Smooth muscle cell (in vitro differentiated cells): Measurements from ENCODE around the gene CA11. TPM values are rescaled to one million over a fixed set of nuclear protein-coding genes. Genes with fewer than 3 reads are reported as not detected.

Experiments
- DNase-seq: peaks from one replicate; lab custom pipeline; 2025; ENCODE audit not compliant: unreplicated experiment; lab: John Stamatoyannopoulos, UW
- H2AFZ ChIP-seq: fragments of 200-600 bp; sonication (generic); 2 replicates; pipeline ENCODE4 v1.6.0; 2016; ENCODE audit warnings: antibody characterized with exemption, low read depth, mild to moderate bottlenecking
- H3F3A ChIP-seq: fragments of 200-600 bp; sonication (generic); 2 replicates; pipeline ENCODE4 v1.6.0; 2017; ENCODE audit warnings: antibody characterized with exemption, low read depth
- H3K27ac ChIP-seq: fragments of 200-600 bp; sonication (generic); 2 replicates; pipeline ENCODE4 v1.5.1; 2016; ENCODE audit warnings: low read depth, mild to moderate bottlenecking
- H3K27me3 ChIP-seq: fragments of 200-600 bp; sonication (generic); 2 replicates; pipeline ENCODE4 v1.6.1; 2016; ENCODE audit warnings: low read depth, mild to moderate bottlenecking
- H3K36me3 ChIP-seq: fragments of 200-600 bp; sonication (generic); 2 replicates; pipeline ENCODE4 v1.5.1; 2016; ENCODE audit warnings: low read depth
- H3K4me1 ChIP-seq: fragments of 200-600 bp; sonication (generic); 2 replicates; pipeline ENCODE4 v1.5.1; 2016; ENCODE audit warnings: low read depth
- H3K4me2 ChIP-seq: fragments of 200-600 bp; sonication (generic); 2 replicates; pipeline ENCODE4 v1.6.0; 2016; ENCODE audit warnings: mild to moderate bottlenecking
- H3K4me3 ChIP-seq: fragments of 200-600 bp; sonication (generic); 2 replicates; pipeline ENCODE4 v1.5.1; 2016; ENCODE audit warnings: mild to moderate bottlenecking
- H3K79me2 ChIP-seq: fragments of 200-600 bp; sonication (generic); 2 replicates; pipeline ENCODE4 v1.6.0; 2016; ENCODE audit warnings: low read depth, mild to moderate bottlenecking
- H3K9ac ChIP-seq: fragments of 200-600 bp; sonication (generic); 2 replicates; pipeline ENCODE4 v1.6.0; 2016; ENCODE audit warnings: low read depth
- H3K9me3 ChIP-seq: fragments of 200-600 bp; sonication (generic); replicated peaks from 2 replicates; pipeline ENCODE4 v1.5.1; 2016; ENCODE audit warnings: low read depth
- H4K20me1 ChIP-seq: fragments of 200-600 bp; sonication (generic); 2 replicates; pipeline ENCODE4 v1.6.0; 2016; ENCODE audit warnings: low read depth
- WGBS: methylation state at CpG from one replicate; pipeline ENCODE4 v1.1.7; 2016; ENCODE audit warnings: low lambda C conversion rate; 5-methylcytosine and 5-hydroxymethylcytosine counted together
- polyA plus RNA-seq: library from polyadenylated mRNA; unstranded; fragments of >200 nt; fragmentation: Nextera tagmentation; extraction: Ambion mirVana; gene quantifications from 2 replicates; pipeline ENCODE4 v1.2.1, GENCODE V29; 2016
- total RNA-seq: library from RNA; depleted of rRNA; stranded (reverse); fragments of >200 nt; gene quantifications from 2 replicates; pipeline ENCODE4 v1.2.3, GENCODE V29; 2014
- TF ChIP-seq, protein P1 (sequence below): fragments of 200-600 bp; sonication (generic); IDR thresholded peaks from 2 replicates; pipeline ENCODE4 v1.5.1; 2017; ENCODE audit warnings: borderline replicate concordance, mild to moderate bottlenecking, antibody characterized with exemption; ENCODE audit not compliant: insufficient read depth, poor library complexity, severe bottlenecking

CA11 gene
- total and polyA plus RNA-seq, 2 experiments from 2014 or later, result 0.09 to 6.9 TPM

DNA sequence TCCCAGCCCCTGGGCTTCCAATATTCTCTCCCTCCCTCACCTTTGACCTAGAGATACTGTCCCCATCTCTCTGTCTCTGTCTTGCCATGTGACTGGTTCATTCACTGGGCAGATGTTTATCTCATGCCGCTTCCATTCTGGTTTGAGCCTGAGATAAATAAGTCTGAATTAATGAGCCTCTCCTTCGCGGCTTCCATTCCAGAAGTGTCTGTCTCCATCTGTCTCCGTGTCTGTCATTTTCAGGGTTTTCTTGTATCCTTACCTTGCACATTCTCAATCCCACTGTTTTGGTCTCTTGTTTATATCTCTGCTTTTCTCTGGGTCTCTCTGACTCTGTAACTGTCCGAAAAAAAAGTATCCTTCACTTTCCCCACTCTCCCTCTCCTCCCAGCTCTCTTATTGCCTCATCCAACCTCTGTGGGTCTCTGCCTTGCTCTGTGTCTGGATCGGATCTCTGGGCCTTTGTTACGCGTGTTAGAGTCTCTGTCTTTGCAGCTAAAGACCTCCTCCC is 22.4 kb downstream of the CA11 start:
- 27% methylated on average over 8 of the region's 8 CpGs for WGBS

DNA sequence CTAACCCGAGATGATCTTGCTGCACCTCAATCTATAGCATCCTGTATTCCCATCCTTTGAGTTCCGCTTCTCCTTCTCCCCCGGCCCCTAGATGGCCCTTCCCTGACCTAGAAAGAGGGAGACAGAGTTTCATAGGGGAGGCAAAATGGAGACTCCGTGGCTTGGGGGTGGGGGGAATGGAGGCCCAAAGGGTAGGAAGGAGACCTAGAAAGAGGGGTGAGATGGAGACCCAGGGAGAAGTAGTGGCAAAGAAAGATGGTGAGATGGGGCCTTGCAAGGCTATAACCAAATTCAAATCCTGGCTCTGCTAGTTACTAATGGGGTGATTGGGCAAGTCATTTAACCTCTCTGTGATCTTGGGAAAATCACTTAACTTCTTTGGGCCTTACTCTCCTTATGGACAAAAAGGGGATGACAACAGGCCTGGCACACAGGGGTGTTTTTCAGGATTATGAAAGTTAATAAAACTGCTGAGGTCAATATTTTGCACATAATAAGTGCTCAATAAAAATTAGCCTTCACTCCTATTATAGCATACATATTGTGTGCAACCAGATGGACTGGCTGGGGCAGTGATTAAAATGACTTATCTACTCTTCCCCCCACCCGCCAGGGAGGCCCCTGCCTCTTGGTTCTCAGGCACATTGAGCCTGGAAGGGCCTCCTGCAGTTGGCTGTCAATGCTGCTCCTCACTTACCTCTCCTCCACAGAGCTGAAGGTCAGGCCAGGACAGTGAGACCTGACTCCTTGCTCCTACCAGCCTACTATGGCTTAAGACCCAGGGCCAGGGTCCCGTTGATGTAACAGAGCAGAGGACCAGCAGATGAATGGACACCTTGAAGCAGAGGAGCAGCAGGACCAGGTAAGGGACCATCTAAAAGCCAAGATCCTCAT is 26.0 kb downstream of the CA11 start:
- peaks cover 31% of the 10 kb centered on the region for H3K4me1 ChIP-seq
- H2AFZ ChIP-seq, result peak overlapping the region; percentile 78
- peaks cover 21% of the 10 kb centered on the region for H3F3A ChIP-seq
- H3K79me2 ChIP-seq, result peaks cover 27% of the 10 kb centered on the region
- H3K4me3 ChIP-seq, result peak overlapping the region; percentile 93
- DNase-seq, result no peak
- peak overlapping the region; percentile 78 for H3K9ac ChIP-seq
- H3K36me3 ChIP-seq, result peaks cover 3% of the 10 kb centered on the region
- WGBS, result 42% methylated on average over 6 of the region's 6 CpGs
- H3K9me3 ChIP-seq, result no peaks in the 10 kb centered on the region
- peak overlapping the region; percentile 85 for H3K4me2 ChIP-seq
- H3K27me3 ChIP-seq, result no peaks in the 10 kb centered on the region
- TF ChIP-seq, protein P1, sequence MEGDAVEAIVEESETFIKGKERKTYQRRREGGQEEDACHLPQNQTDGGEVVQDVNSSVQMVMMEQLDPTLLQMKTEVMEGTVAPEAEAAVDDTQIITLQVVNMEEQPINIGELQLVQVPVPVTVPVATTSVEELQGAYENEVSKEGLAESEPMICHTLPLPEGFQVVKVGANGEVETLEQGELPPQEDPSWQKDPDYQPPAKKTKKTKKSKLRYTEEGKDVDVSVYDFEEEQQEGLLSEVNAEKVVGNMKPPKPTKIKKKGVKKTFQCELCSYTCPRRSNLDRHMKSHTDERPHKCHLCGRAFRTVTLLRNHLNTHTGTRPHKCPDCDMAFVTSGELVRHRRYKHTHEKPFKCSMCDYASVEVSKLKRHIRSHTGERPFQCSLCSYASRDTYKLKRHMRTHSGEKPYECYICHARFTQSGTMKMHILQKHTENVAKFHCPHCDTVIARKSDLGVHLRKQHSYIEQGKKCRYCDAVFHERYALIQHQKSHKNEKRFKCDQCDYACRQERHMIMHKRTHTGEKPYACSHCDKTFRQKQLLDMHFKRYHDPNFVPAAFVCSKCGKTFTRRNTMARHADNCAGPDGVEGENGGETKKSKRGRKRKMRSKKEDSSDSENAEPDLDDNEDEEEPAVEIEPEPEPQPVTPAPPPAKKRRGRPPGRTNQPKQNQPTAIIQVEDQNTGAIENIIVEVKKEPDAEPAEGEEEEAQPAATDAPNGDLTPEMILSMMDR, result no peak
- H3K27ac ChIP-seq, result peak overlapping the region; percentile 79
- H4K20me1 ChIP-seq, result peaks cover 38% of the 10 kb centered on the region

More for the DNA sequence above, 22.4 kb downstream of the CA11 start:
- Histone ChIP-seq H3K4me1 (peaks cover 18% of the 10 kb centered on the region), H3K27ac (peak overlapping the region; percentile 79), H3K36me3 (no peaks in the 10 kb centered on the region), H3K4me3 (peak overlapping the region; percentile 65), H2AFZ (peak overlapping the region; percentile 40), H3K79me2 (peaks cover 3% of the 10 kb centered on the region), H3K9ac (peak overlapping the region; percentile 68), H4K20me1 (peaks cover 1% of the 10 kb centered on the region), H3K4me2 (peak overlapping the region; percentile 82), H3F3A (no peaks in the 10 kb centered on the region), H3K9me3 (no peaks in the 10 kb centered on the region), H3K27me3 (no peaks in the 10 kb centered on the region)
- TF ChIP-seq, protein P1, result no peak
- DNase-seq, result no peak

DNA sequence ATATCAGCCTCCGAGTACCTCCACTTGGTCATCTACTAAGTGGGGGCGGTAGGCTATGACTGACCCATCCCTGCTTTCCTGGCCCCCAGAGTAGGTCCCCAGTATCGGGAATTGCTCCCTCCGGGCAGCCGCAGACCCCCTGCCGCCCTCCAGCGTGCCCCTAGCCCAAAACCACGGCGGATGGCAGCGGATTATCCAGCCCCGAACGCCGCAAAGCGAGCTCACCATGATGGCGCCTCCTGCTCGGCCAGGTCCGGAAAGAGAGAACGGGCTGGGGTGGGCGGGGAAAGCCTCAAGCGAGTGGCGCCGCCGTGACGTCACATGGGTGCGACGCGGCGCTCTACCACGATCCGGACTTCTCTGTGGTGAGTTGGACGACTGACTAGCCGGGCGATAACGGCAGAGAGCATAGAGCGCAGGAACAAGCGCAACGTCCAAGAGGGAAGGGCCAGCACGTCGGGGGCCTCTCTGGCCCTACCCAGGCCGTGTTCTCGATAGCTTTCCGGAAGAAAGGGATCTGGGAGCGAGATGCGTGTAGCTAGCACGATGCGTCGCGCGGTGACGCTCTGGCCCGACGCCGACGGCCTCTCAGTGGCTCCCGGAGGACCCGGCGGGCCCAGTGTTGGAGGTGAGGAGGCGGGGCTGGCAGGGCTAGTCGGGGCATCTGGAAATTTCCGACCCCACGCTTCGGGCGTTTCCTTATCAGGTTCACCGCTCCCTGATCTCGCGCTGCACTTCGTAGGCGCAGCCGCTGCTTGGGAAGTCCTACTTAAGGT is 26.9 kb downstream of the CA11 start, which contains the start of the genes RPL18 and SPHK2:
Gene RPL18 (minus strand): TSS at position 263 of the 776 bp plus-strand sequence. CDS start 35 bp downstream, at position 228.
Gene SPHK2 (plus strand): TSS at position 591 of the 776 bp plus-strand sequence. CDS start 1,009 bp downstream, outside the sequence.
- WGBS, result 1% methylated on average over 62 of the region's 69 CpGs
- no peaks in the 10 kb centered on the region for H3K27me3 ChIP-seq
- H3K36me3 ChIP-seq, result peaks cover 3% of the 10 kb centered on the region
- H3F3A ChIP-seq, result peaks cover 21% of the 10 kb centered on the region
- TF ChIP-seq, protein P1, result no peak
- peaks cover 28% of the 10 kb centered on the region for H3K4me1 ChIP-seq
- H4K20me1 ChIP-seq, result peaks cover 41% of the 10 kb centered on the region
- peaks cover 27% of the 10 kb centered on the region for H3K79me2 ChIP-seq
- peak within 1 kb of the TSS; percentile 78 for H2AFZ ChIP-seq
- peak; percentile 92 for DNase-seq
- peak within 1 kb of the TSS; percentile 97 for H3K9ac ChIP-seq
- H3K4me2 ChIP-seq, result peak within 1 kb of the TSS; percentile 91
- peak within 1 kb of the TSS; percentile 93 for H3K4me3 ChIP-seq
- no peaks in the 10 kb centered on the region for H3K9me3 ChIP-seq
- H3K27ac ChIP-seq, result peak within 1 kb of the TSS; percentile 79
